Kidney epithelial cell (primary cell): ENCODE data around the gene ACSS3. TPM values are rescaled to one million over a fixed set of nuclear protein-coding genes. Genes with fewer than 3 reads are reported as not detected.
"Not testable (repeated sequence)": the region's sequence is repeated elsewhere in the genome, so short reads cannot be mapped to it uniquely, and the experiment has no call there.

ENCODE experiments used
- DNase-seq: peaks from one replicate; pipeline ENCODE4 v3.0.0-alpha.2; 2010; ENCODE audit warnings: low read depth
- H3K27me3 ChIP-seq: 2 replicates; pipeline ENCODE4 v1.6.0; 2011; ENCODE audit warnings: low read length; ENCODE audit not compliant: control insufficient read depth, insufficient read depth
- H3K36me3 ChIP-seq: 2 replicates; pipeline ENCODE4 v1.5.1; 2011; ENCODE audit warnings: low read length; ENCODE audit not compliant: control insufficient read depth, insufficient read depth
- H3K4me3 ChIP-seq: 2 replicates; pipeline ENCODE4 v1.5.1; 2011; ENCODE audit warnings: low read depth, mild to moderate bottlenecking, control low read depth, low read length
- CTCF ChIP-seq: IDR thresholded peaks from 2 replicates; pipeline ENCODE4 v1.5.1; 2011; ENCODE audit warnings: mild to moderate bottlenecking, moderate library complexity, low read length, control low read depth, inconsistent platforms; ENCODE audit not compliant: insufficient read depth, poor library complexity, severe bottlenecking
- total RNA-seq: library from RNA; depleted of rRNA; stranded (reverse); fragments of >200 nt; gene quantifications from 2 replicates; pipeline ENCODE4 v1.2.3, GENCODE V29; 2015

The ACSS3 gene
- total RNA-seq, 1 donor from 2014 or later, result 5.5 TPM

DNA sequence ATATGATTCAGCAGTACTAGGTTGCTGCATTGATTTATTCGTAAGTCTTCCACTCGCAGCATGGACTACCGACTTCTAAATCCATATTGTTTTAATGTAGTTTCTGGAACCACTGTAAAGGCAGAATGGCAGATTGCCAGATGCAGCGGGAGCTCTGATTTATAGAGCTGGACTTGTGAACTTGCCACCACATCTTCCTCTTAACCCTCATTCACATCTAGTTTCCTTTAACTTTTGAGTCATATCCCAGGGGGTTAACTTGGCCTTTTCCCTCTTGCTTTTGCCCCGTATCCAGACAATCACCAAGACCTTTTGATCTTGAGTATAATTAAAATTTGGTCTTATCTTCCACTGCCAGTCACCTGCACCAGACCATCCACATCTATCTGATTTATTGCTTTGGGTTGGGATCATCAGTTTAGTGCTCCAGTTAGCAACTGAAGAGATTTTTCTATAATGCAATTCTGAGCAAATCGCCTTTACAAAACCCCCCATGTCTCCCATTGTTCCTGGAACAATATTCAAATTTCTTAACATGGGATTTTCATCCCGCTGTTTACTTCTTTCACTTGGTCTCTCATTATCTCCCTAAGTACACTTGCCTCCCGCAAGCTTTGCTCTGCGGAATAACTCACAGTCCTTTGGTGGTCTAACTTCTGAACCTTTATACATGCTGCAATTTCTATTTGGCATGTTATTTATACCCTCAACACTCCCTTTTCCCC is 130.5 kb downstream of the ACSS3 start:
- H3K4me3 ChIP-seq, result no peak overlapping the region
- H3K36me3 ChIP-seq, result no peaks in the 10 kb centered on the region
- no peak for TF ChIP-seq CTCF
- no peaks in the 10 kb centered on the region for H3K27me3 ChIP-seq
- DNase-seq, result no peak

- H3K4me3 ChIP-seq, result no peak overlapping the region
- TF ChIP-seq CTCF, result no peak
- no peaks in the 10 kb centered on the region for H3K36me3 ChIP-seq
- no peak for DNase-seq
- H3K27me3 ChIP-seq, result no peaks in the 10 kb centered on the region
Observed at GRCh38 chr12:81209012-81209411, 131.1 kb downstream of the ACSS3 start.

GRCh38 chr12:81209772-81210225 is 131.9 kb downstream of the ACSS3 start:
- not testable (repeated sequence) for H3K4me3 ChIP-seq, H3K36me3 ChIP-seq, H3K27me3 ChIP-seq
- peak; percentile 14 for DNase-seq

GRCh38 chr12:81211306-81211705 is 133.4 kb downstream of the ACSS3 start:
- DNase-seq, result no peak
- no peaks in the 10 kb centered on the region for H3K36me3 ChIP-seq
- no peaks in the 10 kb centered on the region for H3K27me3 ChIP-seq
- no peak overlapping the region for H3K4me3 ChIP-seq
- TF ChIP-seq CTCF, result no peak

- Histone ChIP-seq H3K36me3 (no peaks in the 10 kb centered on the region), H3K4me3 (no peak overlapping the region), H3K27me3 (no peaks in the 10 kb centered on the region)
- no peak for DNase-seq
- TF ChIP-seq CTCF, result no peak
Observed at GRCh38 chr12:81212996-81213696, 135.3 kb downstream of the ACSS3 start.

- Histone ChIP-seq H3K36me3 (no peaks in the 10 kb centered on the region), H3K27me3 (no peaks in the 10 kb centered on the region), H3K4me3 (no peak overlapping the region)
- no peak for TF ChIP-seq CTCF
- DNase-seq, result no peak
Observed at GRCh38 chr12:81216739-81217138, 138.9 kb downstream of the ACSS3 start.
